PC-9 (cell line): ENCODE results near the gene TAF3. TPM values are rescaled to one million over a fixed set of nuclear protein-coding genes. Genes with fewer than 3 reads are reported as not detected.

Experiments
- BruUV-seq: library from RNA; stranded (reverse); fragments of 400-500 nt; replicated peaks from 2 replicates; lab custom pipeline; 2021; lab: Mats Ljungman, UMichigan
- CTCF ChIA-PET: fragments of 300-600 bp; sonication (Branson Sonifier 250); formaldehyde crosslinking; loops from one replicate; lab custom pipeline; 2022; ENCODE audit warnings: antibody characterized with exemption; lab: Charles Lee
- POLR2A ChIA-PET: fragments of 300-600 bp; sonication (Branson Sonifier 250); formaldehyde crosslinking; loops from one replicate; lab custom pipeline; 2022; ENCODE audit warnings: antibody characterized with exemption; ENCODE audit not compliant: unreplicated experiment; lab: Charles Lee
- DNase-seq, 2 experiments: peaks; one replicate each; pipeline versions ENCODE4 v3.0.0 to v3.0.0-alpha.2; 2015 to 2022; ENCODE audit warnings: mixed read lengths in 1 of 2
- H2AFZ ChIP-seq: fragments of 200-600 bp; sonication (generic); 2 replicates; pipeline ENCODE4 v1.8.1; 2017; ENCODE audit warnings: antibody characterized with exemption
- H3F3A ChIP-seq: fragments of 200-600 bp; sonication (generic); 2 replicates; pipeline ENCODE4 v1.8.1; 2017; ENCODE audit warnings: antibody characterized with exemption, mild to moderate bottlenecking, low read depth; ENCODE audit not compliant: insufficient read depth
- H3K27ac ChIP-seq: fragments of 200-600 bp; sonication (generic); 2 replicates; pipeline ENCODE4 v1.6.1; 2016; ENCODE audit warnings: mixed run types
- H3K27me3 ChIP-seq: fragments of 200-600 bp; sonication (generic); 2 replicates; pipeline ENCODE4 v1.6.1; 2016; ENCODE audit warnings: low read depth, mixed run types; ENCODE audit not compliant: insufficient read depth
- H3K36me3 ChIP-seq: fragments of 200-600 bp; sonication (generic); 2 replicates; pipeline ENCODE4 v1.6.1; 2016; ENCODE audit warnings: low read depth, mixed run types
- H3K4me1 ChIP-seq: fragments of 200-600 bp; sonication (generic); replicated peaks from 2 replicates; pipeline ENCODE4 v1.6.1; 2016; ENCODE audit warnings: mixed run types; ENCODE audit not compliant: insufficient read depth
- H3K4me2 ChIP-seq: fragments of 200-600 bp; sonication (generic); 2 replicates; pipeline ENCODE4 v1.6.1; 2017; ENCODE audit warnings: mixed run types
- H3K4me3 ChIP-seq: fragments of 200-600 bp; sonication (generic); 2 replicates; pipeline ENCODE4 v1.6.1; 2016; ENCODE audit warnings: mixed run types
- H3K79me2 ChIP-seq: fragments of 200-600 bp; sonication (generic); 2 replicates; pipeline ENCODE4 v1.6.1; 2017; ENCODE audit warnings: low read depth, mixed run types
- H3K9me2 ChIP-seq: fragments of 200-600 bp; sonication (generic); 2 replicates; pipeline ENCODE4 v1.8.1; 2017; ENCODE audit warnings: mild to moderate bottlenecking; ENCODE audit not compliant: insufficient read depth
- H3K9me3 ChIP-seq: fragments of 200-600 bp; sonication (generic); 2 replicates; pipeline ENCODE4 v1.8.1; 2016; ENCODE audit warnings: low read depth; ENCODE audit not compliant: insufficient read depth
- H4K20me1 ChIP-seq: fragments of 200-600 bp; sonication (generic); 2 replicates; pipeline ENCODE4 v1.8.1; 2017; ENCODE audit not compliant: insufficient read depth
- EZH2 ChIP-seq: fragments of 200-600 bp; sonication (generic); IDR thresholded peaks from 2 replicates; pipeline ENCODE4 v1.8.0; 2017; ENCODE audit warnings: antibody characterized with exemption, low read depth
- intact Hi-C: fragments of 100-400 bp; cut with micrococcal nuclease; formaldehyde crosslinking; loops from one replicate; pipeline ENCODE4 v1.10.0; 2022; ENCODE audit not compliant: unreplicated experiment
- total RNA-seq: library from RNA; stranded (reverse); gene quantifications from 2 replicates; pipeline ENCODE4 v1.2.3, GENCODE V29; 2021
- TF ChIP-seq, protein P1 (sequence below): fragments of 200-600 bp; sonication (generic); conservative IDR thresholded peaks from 2 replicates; pipeline ENCODE4 v1.6.1; 2017; ENCODE audit warnings: mixed run types, antibody characterized with exemption, mild to moderate bottlenecking, moderate library complexity

TAF3 gene
- total RNA-seq, 1 experiment from 2014 or later, result 7.7 TPM

DNA sequence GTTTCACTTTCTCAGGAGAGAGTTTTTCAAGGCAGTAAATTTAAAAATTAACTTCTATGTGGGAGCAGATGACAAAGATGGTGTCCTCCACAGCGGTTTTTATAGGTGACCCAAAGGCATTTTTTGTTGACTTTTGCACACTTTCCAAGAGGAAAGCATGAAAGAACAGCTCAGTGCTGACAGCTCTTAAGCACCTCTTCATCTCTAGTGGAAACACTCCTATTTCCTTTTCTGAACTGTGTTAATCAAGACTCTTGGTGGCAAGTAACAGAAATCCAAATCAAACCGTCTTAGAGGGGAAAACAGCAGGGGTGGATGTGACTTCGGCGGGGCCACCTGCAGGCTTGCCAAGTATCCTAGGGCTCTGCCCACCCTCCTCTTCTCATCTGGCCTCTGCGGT, 164.4 kb downstream of the TAF3 start:
- DNase-seq, result no peak
- H3K9me2 ChIP-seq, result no peaks in the 10 kb centered on the region
- no peak overlapping the region for H2AFZ ChIP-seq
- no peaks in the 10 kb centered on the region for H3K36me3 ChIP-seq
- TF ChIP-seq, protein P1, sequence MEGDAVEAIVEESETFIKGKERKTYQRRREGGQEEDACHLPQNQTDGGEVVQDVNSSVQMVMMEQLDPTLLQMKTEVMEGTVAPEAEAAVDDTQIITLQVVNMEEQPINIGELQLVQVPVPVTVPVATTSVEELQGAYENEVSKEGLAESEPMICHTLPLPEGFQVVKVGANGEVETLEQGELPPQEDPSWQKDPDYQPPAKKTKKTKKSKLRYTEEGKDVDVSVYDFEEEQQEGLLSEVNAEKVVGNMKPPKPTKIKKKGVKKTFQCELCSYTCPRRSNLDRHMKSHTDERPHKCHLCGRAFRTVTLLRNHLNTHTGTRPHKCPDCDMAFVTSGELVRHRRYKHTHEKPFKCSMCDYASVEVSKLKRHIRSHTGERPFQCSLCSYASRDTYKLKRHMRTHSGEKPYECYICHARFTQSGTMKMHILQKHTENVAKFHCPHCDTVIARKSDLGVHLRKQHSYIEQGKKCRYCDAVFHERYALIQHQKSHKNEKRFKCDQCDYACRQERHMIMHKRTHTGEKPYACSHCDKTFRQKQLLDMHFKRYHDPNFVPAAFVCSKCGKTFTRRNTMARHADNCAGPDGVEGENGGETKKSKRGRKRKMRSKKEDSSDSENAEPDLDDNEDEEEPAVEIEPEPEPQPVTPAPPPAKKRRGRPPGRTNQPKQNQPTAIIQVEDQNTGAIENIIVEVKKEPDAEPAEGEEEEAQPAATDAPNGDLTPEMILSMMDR, result no peak
- TF ChIP-seq EZH2, result no peak
- no peaks in the 10 kb centered on the region for H3K79me2 ChIP-seq
- H3F3A ChIP-seq, result no peaks in the 10 kb centered on the region
- BruUV-seq, result no TSS peak
- ChIA-PET POLR2A (no interaction called here), CTCF (no interaction called here)
- no peak overlapping the region for H3K4me2 ChIP-seq
- H4K20me1 ChIP-seq, result no peaks in the 10 kb centered on the region
- intact Hi-C loops, result no loop called here
- H3K27ac ChIP-seq, result no peak overlapping the region
- H3K4me1 ChIP-seq, result no peaks in the 10 kb centered on the region
- no peak overlapping the region for H3K4me3 ChIP-seq
- no peaks in the 10 kb centered on the region for H3K9me3 ChIP-seq
- no peaks in the 10 kb centered on the region for H3K27me3 ChIP-seq

DNA sequence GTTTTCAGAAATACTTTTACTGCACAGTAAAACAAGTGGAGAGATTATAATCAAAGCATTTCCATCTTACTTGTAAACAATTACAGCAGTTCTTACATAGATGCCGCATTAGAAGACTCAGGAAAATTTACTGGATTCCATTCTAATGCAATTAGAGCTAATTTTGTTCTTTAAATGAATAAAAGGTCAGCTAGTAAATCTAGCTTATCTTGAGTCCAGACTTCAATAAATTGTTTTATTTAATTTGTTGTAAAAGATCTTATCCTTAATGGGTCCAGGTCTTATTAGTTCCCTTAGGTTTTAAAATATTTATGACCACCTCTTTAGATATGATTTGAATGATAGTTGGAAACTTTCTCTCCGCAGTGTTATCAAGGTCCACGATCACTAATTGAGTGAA, 166.0 kb downstream of the TAF3 start:
- CTCF ChIA-PET, result no interaction called here
- intact Hi-C loops, result no loop called here

DNA sequence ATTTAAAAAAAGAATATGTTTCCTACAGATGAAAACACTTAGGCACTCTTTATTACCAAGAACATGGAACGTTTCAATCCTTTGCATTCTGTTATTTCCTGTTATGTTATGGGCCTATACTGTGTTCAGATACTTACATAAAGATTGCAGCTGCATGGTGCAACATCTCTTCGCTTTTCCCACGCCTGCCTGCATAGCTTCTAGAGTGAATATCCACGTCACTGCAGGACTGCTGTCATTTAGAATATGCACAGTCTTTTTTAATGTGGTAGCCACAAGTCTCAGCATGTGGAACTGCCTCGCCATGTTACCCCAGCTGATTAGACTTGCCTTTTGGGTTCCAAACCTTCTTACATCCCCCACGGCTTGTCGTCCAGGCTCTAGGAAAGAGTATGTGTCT, 166.6 kb downstream of the TAF3 start:
- Histone ChIP-seq H3K27ac (no peak overlapping the region), H2AFZ (no peak overlapping the region), H3K4me2 (no peak overlapping the region), H3K9me3 (no peaks in the 10 kb centered on the region), H3K27me3 (no peaks in the 10 kb centered on the region), H3K36me3 (no peaks in the 10 kb centered on the region), H3F3A (no peaks in the 10 kb centered on the region), H3K79me2 (no peaks in the 10 kb centered on the region), H3K4me3 (no peak overlapping the region), H4K20me1 (no peaks in the 10 kb centered on the region), H3K4me1 (no peaks in the 10 kb centered on the region), H3K9me2 (no peaks in the 10 kb centered on the region)
- BruUV-seq, result no TSS peak
- ChIA-PET POLR2A (no interaction called here), CTCF (no interaction called here)
- TF ChIP-seq EZH2, result no peak
- TF ChIP-seq, protein P1, result no peak
- intact Hi-C loops, result no loop called here
- DNase-seq, result no peak

More for the DNA sequence above, 166.0 kb downstream of the TAF3 start:
- no peaks in the 10 kb centered on the region for H3K9me2 ChIP-seq
- no TSS peak for BruUV-seq
- no peaks in the 10 kb centered on the region for H3K9me3 ChIP-seq
- no peak for DNase-seq
- no peaks in the 10 kb centered on the region for H3K36me3 ChIP-seq
- H3K27me3 ChIP-seq, result no peaks in the 10 kb centered on the region
- no peak overlapping the region for H3K27ac ChIP-seq
- H3F3A ChIP-seq, result no peaks in the 10 kb centered on the region
- POLR2A ChIA-PET, result no interaction called here
- no peak overlapping the region for H2AFZ ChIP-seq
- H3K4me1 ChIP-seq, result no peaks in the 10 kb centered on the region
- no peaks in the 10 kb centered on the region for H4K20me1 ChIP-seq
- H3K4me2 ChIP-seq, result no peak overlapping the region
- TF ChIP-seq, protein P1, result no peak
- TF ChIP-seq EZH2, result no peak
- no peaks in the 10 kb centered on the region for H3K79me2 ChIP-seq
- no peak overlapping the region for H3K4me3 ChIP-seq
